Caco-2 (cell line): Measurements from ENCODE around the gene FITM2. TPM values are rescaled to one million over a fixed set of nuclear protein-coding genes. Genes with fewer than 3 reads are reported as not detected.

ENCODE experiments used
- BruUV-seq: library from RNA; stranded (reverse); fragments of 400-500 nt; replicated peaks from 2 replicates; lab custom pipeline; 2021; lab: Mats Ljungman, UMichigan
- CTCF ChIA-PET: fragments of 300-600 bp; sonication (Branson Sonifier 250); formaldehyde crosslinking; loops from one replicate; lab custom pipeline; 2022; ENCODE audit warnings: antibody characterized with exemption; lab: Charles Lee
- POLR2A ChIA-PET: fragments of 300-600 bp; sonication (Branson Sonifier 250); formaldehyde crosslinking; loops from one replicate; lab custom pipeline; 2022; ENCODE audit warnings: antibody characterized with exemption; lab: Charles Lee
- DNase-seq, 2 experiments: peaks; one replicate each; pipeline versions ENCODE4 v3.0.0 to v3.0.0-alpha.2; 2020 to 2022
- H3K27me3 ChIP-seq: replicated peaks from 2 replicates; pipeline ENCODE4 v1.6.0; 2011; ENCODE audit warnings: low read length; ENCODE audit not compliant: control insufficient read depth, insufficient read depth
- H3K36me3 ChIP-seq: 2 replicates; pipeline ENCODE4 v1.5.1; 2011; ENCODE audit warnings: low read length; ENCODE audit not compliant: control insufficient read depth, insufficient read depth
- H3K4me1 ChIP-seq: fragments of 250-450 bp; sonication (Bioruptor Pico); 2 replicates; pipeline ENCODE4 v1.5.1; 2020; ENCODE audit warnings: mild to moderate bottlenecking
- H3K4me3 ChIP-seq: 2 replicates; pipeline ENCODE4 v1.5.1; 2011; ENCODE audit warnings: low read depth, mild to moderate bottlenecking, control low read depth, low read length
- H3K9me3 ChIP-seq: fragments of 250-450 bp; sonication (Bioruptor Pico); 2 replicates; pipeline ENCODE4 v1.5.1; 2020; ENCODE audit warnings: mild to moderate bottlenecking, moderate library complexity
- H3K27ac Mint-ChIP-seq: one replicate; pipeline ENCODE4 v1.8.0; 2022; ENCODE audit warnings: mixed read lengths; ENCODE audit not compliant: unreplicated experiment
- H3K27me3 Mint-ChIP-seq: one replicate; pipeline ENCODE4 v1.8.0; 2022; ENCODE audit warnings: mixed read lengths; ENCODE audit not compliant: insufficient read depth, unreplicated experiment
- H3K36me3 Mint-ChIP-seq: one replicate; pipeline ENCODE4 v1.8.0; 2022; ENCODE audit warnings: mild to moderate bottlenecking, mixed read lengths; ENCODE audit not compliant: insufficient read depth, unreplicated experiment
- H3K4me1 Mint-ChIP-seq: one replicate; pipeline ENCODE4 v1.8.0; 2022; ENCODE audit warnings: low read depth, mixed read lengths; ENCODE audit not compliant: unreplicated experiment
- H3K4me3 Mint-ChIP-seq: one replicate; pipeline ENCODE4 v1.8.0; 2022; ENCODE audit warnings: mild to moderate bottlenecking, moderate library complexity, mixed read lengths; ENCODE audit not compliant: unreplicated experiment
- H3K9me3 Mint-ChIP-seq: one replicate; pipeline ENCODE4 v1.8.0; 2022; ENCODE audit warnings: mixed read lengths; ENCODE audit not compliant: unreplicated experiment
- CTCF ChIP-seq, 2 experiments: fragments of 200-600 bp in 1 of 2; IDR thresholded peaks; 1 replicate in 1 of 2; 2 replicates in 1 of 2; pipeline versions ENCODE4 v1.5.1 to v1.8.0; 2011 to 2022; ENCODE audit warnings: antibody characterized with exemption in 1 of 2, control low read depth in 1 of 2, inconsistent platforms in 1 of 2, low read depth in 1 of 2, low read length in 1 of 2, mild to moderate bottlenecking in 1 of 2, moderate library complexity in 1 of 2; ENCODE audit not compliant: insufficient read depth in 1 of 2, severe bottlenecking in 1 of 2, unreplicated experiment in 1 of 2
- intact Hi-C: fragments of 100-400 bp; cut with micrococcal nuclease; formaldehyde crosslinking; loops from one replicate; pipeline ENCODE4 v1.10.0; 2022; ENCODE audit not compliant: unreplicated experiment
- total RNA-seq: library from RNA; stranded (reverse); gene quantifications from 2 replicates; pipeline ENCODE4 v1.2.3, GENCODE V29; 2022

The FITM2 gene
- total RNA-seq, 1 experiment from 2014 or later = 14.4 TPM

- no peaks in the 10 kb centered on the region for H3K27me3 ChIP-seq
- ChIA-PET POLR2A (no interaction called here), CTCF (interaction anchor here (0.6 kb wide), 1 partner anchor 22 kb away, joined by 5 read pairs; no protein-coding TSS in a partner anchor)
- H3K9me3 ChIP-seq = no peaks in the 10 kb centered on the region
- H3K4me3 ChIP-seq = no peak overlapping the region
- no peak for DNase-seq
- H3K9me3 Mint-ChIP-seq = no peaks in the 10 kb centered on the region
- peaks cover 35% of the 10 kb centered on the region for H3K36me3 Mint-ChIP-seq
- no peaks in the 10 kb centered on the region for H3K27me3 Mint-ChIP-seq
- H3K4me1 ChIP-seq = peaks cover 25% of the 10 kb centered on the region
- H3K4me3 Mint-ChIP-seq = no peak overlapping the region
- TF ChIP-seq CTCF (IDR thresholded peaks at IDR 0.05; ENCODE audit: insufficient read depth in 1 of 2, low read depth in 1 of 2, low read length in 1 of 2, severe bottlenecking in 1 of 2, unreplicated experiment in 1 of 2) = no peak
- peaks cover 35% of the 10 kb centered on the region for H3K4me1 Mint-ChIP-seq
- H3K27ac Mint-ChIP-seq = no peak overlapping the region
- H3K36me3 ChIP-seq = peaks cover 4% of the 10 kb centered on the region; the same call in 1 of the 2 replicates
- intact Hi-C loops = no loop called here
- no TSS peak for BruUV-seq
Measured at GRCh38 chr20:44358776-44359175, 47.8 kb upstream of the FITM2 start.

DNA sequence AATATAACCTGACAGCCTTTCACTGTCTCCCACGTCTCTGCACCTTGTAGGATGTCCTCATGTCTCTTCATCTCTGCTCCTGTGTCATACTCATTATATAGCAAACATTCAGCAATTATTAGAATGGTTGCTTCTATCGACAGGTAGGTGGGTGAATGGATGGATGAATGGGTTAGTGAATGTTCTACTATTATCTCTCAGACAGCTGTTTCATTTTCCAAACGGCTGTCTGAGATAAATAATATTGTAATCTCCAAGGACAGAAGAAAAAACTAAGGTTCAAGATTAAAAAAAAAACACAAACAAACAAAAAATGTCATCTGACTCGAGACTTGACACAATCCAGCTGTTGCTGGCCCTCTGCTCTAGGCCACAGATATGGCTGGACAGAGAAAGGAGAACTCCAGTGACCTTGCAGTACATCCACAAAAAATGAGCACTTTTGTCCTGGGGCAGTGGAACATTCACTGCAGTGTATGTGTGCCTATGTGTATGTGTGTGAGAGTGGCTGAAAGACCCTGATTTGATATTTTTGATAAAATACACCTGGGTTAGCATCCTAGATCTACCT lies 46.6 kb upstream of the FITM2 start:
- BruUV-seq = no TSS peak
- Mint-ChIP-seq H3K4me3 (peak overlapping the region; percentile 93), H3K27ac (peak overlapping the region; percentile 98), H3K27me3 (no peaks in the 10 kb centered on the region), H3K4me1 (peaks cover 36% of the 10 kb centered on the region), H3K9me3 (no peaks in the 10 kb centered on the region), H3K36me3 (peaks cover 30% of the 10 kb centered on the region)
- ChIA-PET POLR2A (interaction anchor here (0.7 kb wide), 1 partner anchor 68 kb away, joined by 3 read pairs; no protein-coding TSS in a partner anchor), CTCF (no interaction called here)
- TF ChIP-seq CTCF (IDR thresholded peaks at IDR 0.05; ENCODE audit: insufficient read depth in 1 of 2, low read depth in 1 of 2, low read length in 1 of 2, severe bottlenecking in 1 of 2, unreplicated experiment in 1 of 2) = no peak
- no peaks in the 10 kb centered on the region for H3K9me3 ChIP-seq
- no peaks in the 10 kb centered on the region for H3K27me3 ChIP-seq
- H3K36me3 ChIP-seq = peaks cover 4% of the 10 kb centered on the region; the same call in 1 of the 2 replicates
- peaks cover 34% of the 10 kb centered on the region for H3K4me1 ChIP-seq
- intact Hi-C loops = loop anchor here (2.0 kb wide), 1 partner anchor 47 kb away; the partner anchor contains the start of gene FITM2
- H3K4me3 ChIP-seq = peak overlapping the region; percentile 77
- DNase-seq = no peak

DNA sequence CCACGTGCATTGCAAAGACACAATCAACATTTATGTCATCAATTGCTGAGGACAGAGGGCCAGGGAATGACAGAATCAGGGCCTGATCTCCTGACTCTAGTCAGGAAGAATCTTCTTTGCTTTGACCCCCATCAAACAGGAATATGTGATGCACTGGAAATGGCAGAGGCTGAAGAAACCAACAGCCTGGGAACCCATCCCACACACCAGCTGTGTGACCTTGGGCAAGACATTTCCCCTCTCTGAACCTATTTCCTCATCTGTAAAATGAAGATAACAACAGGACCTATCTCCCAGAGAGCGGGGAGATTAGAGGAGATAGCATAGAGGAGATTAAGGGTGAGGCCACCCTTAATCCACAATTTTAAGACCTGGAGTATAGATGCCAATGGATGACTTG lies 46.0 kb upstream of the FITM2 start:
- Histone ChIP-seq H3K9me3 (no peaks in the 10 kb centered on the region), H3K4me3 (peak overlapping the region; percentile 77), H3K4me1 (peaks cover 41% of the 10 kb centered on the region), H3K27me3 (no peaks in the 10 kb centered on the region), H3K36me3 (peaks cover 4% of the 10 kb centered on the region; the same call in 1 of the 2 replicates)
- H3K4me3 Mint-ChIP-seq = peak overlapping the region; percentile 93
- H3K27ac Mint-ChIP-seq = peak overlapping the region; percentile 98
- H3K9me3 Mint-ChIP-seq = no peaks in the 10 kb centered on the region
- intact Hi-C loops = loop anchor here (2.0 kb wide), 1 partner anchor 46 kb away; the partner anchor contains the start of gene FITM2
- H3K36me3 Mint-ChIP-seq = peaks cover 35% of the 10 kb centered on the region
- no peak for DNase-seq
- no peak for TF ChIP-seq CTCF (IDR thresholded peaks at IDR 0.05; ENCODE audit: insufficient read depth in 1 of 2, low read depth in 1 of 2, low read length in 1 of 2, severe bottlenecking in 1 of 2, unreplicated experiment in 1 of 2)
- peaks cover 42% of the 10 kb centered on the region for H3K4me1 Mint-ChIP-seq
- no TSS peak for BruUV-seq
- ChIA-PET POLR2A (interaction anchor here (0.6 kb wide), 1 partner anchor 42 kb away, joined by 3 read pairs; no protein-coding TSS in a partner anchor), CTCF (no interaction called here)
- no peaks in the 10 kb centered on the region for H3K27me3 Mint-ChIP-seq
